Activated CD8-positive, alpha-beta T cell treated with anti-CD3 and anti-CD28 coated beads for 36 hours (primary cell): ENCODE data around the gene NUDT3. TPM values are rescaled to one million over a fixed set of nuclear protein-coding genes. Genes with fewer than 3 reads are reported as not detected.

Source experiments
- ATAC-seq: fragments of 200-7000 bp; cut with Tn5 transposase; one replicate; pipeline ENCODE4 v1.10.0; 2021; ENCODE audit warnings: mild to moderate bottlenecking, moderate library complexity
- CTCF ChIA-PET: fragments of 350-600 bp; sonication (Branson Sonifier 250); formaldehyde crosslinking; loops from one replicate; lab custom pipeline; 2021; ENCODE audit warnings: antibody characterized with exemption; lab: Charles Lee
- POLR2A ChIA-PET: fragments of 350-600 bp; sonication (Branson Sonifier 250); formaldehyde crosslinking; loops from one replicate; lab custom pipeline; 2021; ENCODE audit warnings: antibody characterized with exemption; lab: Charles Lee
- DNase-seq: peaks from one replicate; pipeline ENCODE4 v3.0.0-alpha.2; 2020
- H3K27ac Mint-ChIP-seq: one replicate; pipeline ENCODE4 v1.8.0; 2021; ENCODE audit warnings: mild to moderate bottlenecking, mixed read lengths
- H3K27me3 Mint-ChIP-seq: one replicate; pipeline ENCODE4 v1.8.0; 2021; ENCODE audit warnings: mixed read lengths
- H3K36me3 Mint-ChIP-seq: one replicate; pipeline ENCODE4 v1.8.0; 2021; ENCODE audit warnings: low read depth, mixed read lengths
- H3K4me1 Mint-ChIP-seq: one replicate; pipeline ENCODE4 v1.8.0; 2021; ENCODE audit warnings: low read depth, mixed read lengths
- H3K4me3 Mint-ChIP-seq: one replicate; pipeline ENCODE4 v1.8.0; 2021; ENCODE audit warnings: mild to moderate bottlenecking, moderate library complexity, mixed read lengths
- H3K9me3 Mint-ChIP-seq: one replicate; pipeline ENCODE4 v1.8.0; 2021; ENCODE audit warnings: mixed read lengths
- intact Hi-C: fragments of 100-400 bp; cut with micrococcal nuclease; formaldehyde crosslinking; loops from one replicate; pipeline ENCODE4 v1.10.0; 2022
- total RNA-seq, 2 experiments: library from RNA; stranded (reverse); gene quantifications; one replicate each; pipeline ENCODE4 v1.2.3, GENCODE V29; 2021
- TF ChIP-seq, protein P1 (sequence below): fragments of 200-600 bp; IDR thresholded peaks from one replicate; pipeline ENCODE4 v1.8.0; 2022; ENCODE audit warnings: antibody characterized with exemption, mild to moderate bottlenecking

Gene NUDT3
- total RNA-seq = 10 to 100 TPM; 15.0 to 15.2 TPM

DNA sequence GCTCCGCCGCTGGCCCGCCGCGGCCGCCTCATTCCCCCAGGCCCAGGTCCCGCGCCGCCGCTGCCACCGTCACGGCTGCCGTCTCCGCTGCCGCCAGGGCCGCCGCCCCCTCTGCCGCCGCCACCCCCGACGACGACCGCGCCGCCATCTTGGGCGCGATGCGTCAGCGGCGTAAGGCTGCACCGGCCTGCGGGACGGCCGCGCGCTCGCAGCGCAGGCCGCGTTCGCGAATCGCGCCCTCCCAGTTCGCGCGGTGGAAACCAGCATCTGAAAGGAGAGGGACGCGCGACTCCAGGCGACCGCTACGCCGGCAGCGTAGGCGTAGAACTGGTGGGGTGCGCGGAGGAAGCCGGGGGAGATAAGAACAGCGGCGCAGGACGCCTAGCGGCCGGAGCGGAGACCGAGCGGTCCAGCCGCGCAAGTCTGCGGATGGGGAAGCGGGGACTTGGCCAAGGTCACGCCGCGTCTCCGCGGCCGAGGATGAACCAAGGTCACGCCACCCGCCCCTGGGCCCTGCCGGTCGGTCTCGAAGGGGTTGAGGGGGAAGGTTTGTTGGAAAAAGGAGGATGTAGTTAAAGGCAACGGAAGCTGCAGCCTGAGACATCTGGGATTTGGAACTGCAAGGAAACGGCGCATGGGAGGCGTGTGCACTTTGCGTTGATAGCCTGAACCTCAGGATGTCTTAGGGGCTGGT, at the start of gene NUDT3:
Gene NUDT3, minus strand, starts transcription at position 173 of the 694 bp plus-strand sequence. CDS start 307 bp downstream, outside the sequence.
- H3K4me1 Mint-ChIP-seq = peaks cover 20% of the 10 kb centered on the region
- ATAC-seq = peak; percentile 94
- no peaks in the 10 kb centered on the region for H3K9me3 Mint-ChIP-seq
- intact Hi-C loops = no loop called here
- POLR2A ChIA-PET = interaction anchor here (0.6 to 3.5 kb wide), 22 partner anchors 11 to 238 kb away, joined by 3 to 18 read pairs (median 4); partner anchors contain the start of genes HMGA1 and RPS10
- CTCF ChIA-PET = interaction anchor here (0.7 to 4.5 kb wide), 3 partner anchors 67 to 143 kb away, joined by 3 to 32 read pairs (median 4); partner anchors contain the start of gene SMIM29
- peak; percentile 96 for DNase-seq
- no peak within 1 kb of the TSS for H3K4me3 Mint-ChIP-seq
- H3K27me3 Mint-ChIP-seq = no peaks in the 10 kb centered on the region
- peaks cover 2% of the 10 kb centered on the region for H3K36me3 Mint-ChIP-seq
- peak within 1 kb of the TSS; percentile 93 for H3K27ac Mint-ChIP-seq
- TF ChIP-seq, protein P1, sequence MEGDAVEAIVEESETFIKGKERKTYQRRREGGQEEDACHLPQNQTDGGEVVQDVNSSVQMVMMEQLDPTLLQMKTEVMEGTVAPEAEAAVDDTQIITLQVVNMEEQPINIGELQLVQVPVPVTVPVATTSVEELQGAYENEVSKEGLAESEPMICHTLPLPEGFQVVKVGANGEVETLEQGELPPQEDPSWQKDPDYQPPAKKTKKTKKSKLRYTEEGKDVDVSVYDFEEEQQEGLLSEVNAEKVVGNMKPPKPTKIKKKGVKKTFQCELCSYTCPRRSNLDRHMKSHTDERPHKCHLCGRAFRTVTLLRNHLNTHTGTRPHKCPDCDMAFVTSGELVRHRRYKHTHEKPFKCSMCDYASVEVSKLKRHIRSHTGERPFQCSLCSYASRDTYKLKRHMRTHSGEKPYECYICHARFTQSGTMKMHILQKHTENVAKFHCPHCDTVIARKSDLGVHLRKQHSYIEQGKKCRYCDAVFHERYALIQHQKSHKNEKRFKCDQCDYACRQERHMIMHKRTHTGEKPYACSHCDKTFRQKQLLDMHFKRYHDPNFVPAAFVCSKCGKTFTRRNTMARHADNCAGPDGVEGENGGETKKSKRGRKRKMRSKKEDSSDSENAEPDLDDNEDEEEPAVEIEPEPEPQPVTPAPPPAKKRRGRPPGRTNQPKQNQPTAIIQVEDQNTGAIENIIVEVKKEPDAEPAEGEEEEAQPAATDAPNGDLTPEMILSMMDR = peak; percentile 76

DNA sequence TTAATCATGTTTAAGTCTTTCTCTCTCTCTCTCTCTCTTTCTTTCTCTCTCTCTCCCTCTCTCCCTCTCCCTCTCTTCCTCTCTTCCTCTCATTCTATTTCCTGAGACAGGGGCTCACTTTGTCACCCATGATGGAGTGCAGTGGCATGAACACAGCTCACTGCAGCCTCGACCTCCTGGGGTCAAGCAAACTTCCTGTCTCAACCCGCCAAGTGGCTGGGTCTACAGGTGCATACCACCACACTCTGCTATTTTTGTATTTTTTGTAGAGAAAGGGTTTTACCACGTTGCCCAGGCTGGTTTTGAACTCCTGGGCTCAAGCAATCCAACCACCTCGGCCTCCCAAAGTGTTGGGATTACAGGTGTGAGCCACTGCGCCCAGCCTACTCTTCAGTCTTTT, 49.1 kb upstream of the NUDT3 start:
- H3K36me3 Mint-ChIP-seq = no peaks in the 10 kb centered on the region
- POLR2A ChIA-PET = interaction anchor here (0.6 kb wide), 1 partner anchor 14 kb away, joined by 3 read pairs; no protein-coding TSS in a partner anchor
- H3K9me3 Mint-ChIP-seq = no peaks in the 10 kb centered on the region
- intact Hi-C loops = no loop called here
- H3K27ac Mint-ChIP-seq = no peak overlapping the region
- CTCF ChIA-PET = no interaction called here
- no peak overlapping the region for H3K4me3 Mint-ChIP-seq
- DNase-seq (no peak), ATAC-seq (no peak)
- no peaks in the 10 kb centered on the region for H3K4me1 Mint-ChIP-seq
- H3K27me3 Mint-ChIP-seq = no peaks in the 10 kb centered on the region
- TF ChIP-seq, protein P1 = no peak

DNA sequence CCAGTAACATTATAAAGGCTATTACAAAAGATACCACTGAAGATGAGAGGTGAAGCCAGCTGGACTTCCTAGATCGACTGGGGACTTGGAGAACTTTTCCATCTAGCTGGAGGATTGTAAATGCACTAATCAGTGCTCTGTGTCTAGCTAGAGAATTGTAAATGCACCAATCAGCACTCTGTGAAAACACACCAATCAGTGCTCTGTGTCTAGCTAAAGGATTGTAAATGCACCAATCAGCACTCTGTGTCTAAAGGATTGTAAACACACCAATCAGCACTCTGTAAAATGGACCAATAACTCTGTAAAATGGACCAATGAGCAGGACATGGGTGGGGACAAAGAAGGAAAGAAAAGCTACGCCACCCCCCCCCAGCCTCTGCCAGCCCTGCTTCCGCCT, 47.0 kb upstream of the NUDT3 start:
- intact Hi-C loops = no loop called here
- Mint-ChIP-seq H3K27me3 (no peaks in the 10 kb centered on the region), H3K4me1 (no peaks in the 10 kb centered on the region), H3K4me3 (no peak overlapping the region), H3K27ac (no peak overlapping the region), H3K9me3 (no peaks in the 10 kb centered on the region), H3K36me3 (no peaks in the 10 kb centered on the region)
- TF ChIP-seq, protein P1 = no peak
- ATAC-seq = no peak
- CTCF ChIA-PET = interaction anchor here (0.9 to 1.4 kb wide), 2 partner anchors 21 to 25 kb away, joined by 3 read pairs; no protein-coding TSS in a partner anchor
- POLR2A ChIA-PET = interaction anchor here (0.6 to 1.0 kb wide), 2 partner anchors 13 to 172 kb away, joined by 3 to 7 read pairs; partner anchors contain the start of gene RPS10
- DNase-seq = no peak

DNA sequence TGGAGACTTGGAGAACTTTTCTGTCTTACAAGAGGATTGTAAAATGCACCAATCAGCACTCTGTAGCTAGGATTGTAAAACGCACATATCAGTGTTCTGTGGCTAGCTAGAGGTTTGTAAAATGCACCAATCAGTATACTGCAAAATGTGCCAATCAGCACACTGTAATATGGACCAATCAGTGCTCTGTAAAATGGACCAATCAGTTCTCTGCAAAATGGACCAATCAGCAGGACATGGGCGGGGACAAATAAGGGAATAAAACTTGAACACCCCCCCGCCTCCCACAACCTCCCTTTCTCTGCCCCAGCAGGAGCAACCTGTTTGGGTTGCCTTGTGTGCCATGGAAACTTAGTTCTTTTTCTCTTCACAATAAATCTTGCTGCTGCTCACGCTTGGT, 46.2 kb upstream of the NUDT3 start:
- Mint-ChIP-seq H3K27ac (no peak overlapping the region), H3K4me1 (no peaks in the 10 kb centered on the region), H3K36me3 (no peaks in the 10 kb centered on the region), H3K4me3 (no peak overlapping the region), H3K27me3 (no peaks in the 10 kb centered on the region), H3K9me3 (no peaks in the 10 kb centered on the region)
- ATAC-seq = no peak
- ChIA-PET POLR2A (no interaction called here), CTCF (interaction anchor here (1.4 kb wide), 1 partner anchor 22 kb away, joined by 3 read pairs; no protein-coding TSS in a partner anchor)
- TF ChIP-seq, protein P1 = no peak
- intact Hi-C loops = no loop called here
- DNase-seq = no peak

- Mint-ChIP-seq H3K9me3 (no peaks in the 10 kb centered on the region), H3K4me3 (no peak overlapping the region), H3K4me1 (no peaks in the 10 kb centered on the region), H3K27ac (no peak overlapping the region), H3K36me3 (no peaks in the 10 kb centered on the region), H3K27me3 (no peaks in the 10 kb centered on the region)
- ATAC-seq (no peak), DNase-seq (no peak)
- ChIA-PET CTCF (no interaction called here), POLR2A (no interaction called here)
- TF ChIP-seq, protein P1 = no peak
- intact Hi-C loops = no loop called here
Observed at GRCh38 chr6:34437644-34437970, 45.1 kb upstream of the NUDT3 start.
